Liver (tissue), 9 donors: Measurements from ENCODE around the gene F12. TPM values are rescaled to one million over a fixed set of nuclear protein-coding genes. Genes with fewer than 3 reads are reported as not detected.

Experiments
- DNase-seq: peaks from one replicate; pipeline ENCODE4 v3.0.0-alpha.2; 2017; ENCODE audit warnings: low spot score
- H3K27ac ChIP-seq, 2 donors: one replicate each; pipeline ENCODE4 v1.7.0; 2013; ENCODE audit warnings: inconsistent platforms in 2 of 2, low read length in 2 of 2, control low read depth in 1 of 2, low read depth in 1 of 2, mild to moderate bottlenecking in 1 of 2
- H3K27me3 ChIP-seq, 4 donors: one replicate each; pipeline versions ENCODE4 v1.6.1 to v1.7.0; 2013; ENCODE audit warnings: low read length in 3 of 4, inconsistent platforms in 1 of 4, mild to moderate bottlenecking in 1 of 4, moderate library complexity in 1 of 4; ENCODE audit not compliant: control insufficient read depth in 4 of 4, insufficient read depth in 4 of 4
- H3K36me3 ChIP-seq, 4 donors: one replicate each; pipeline versions ENCODE4 v1.6.1 to v1.7.0; 2013; ENCODE audit warnings: low read length in 3 of 4, mild to moderate bottlenecking in 3 of 4, low read depth in 1 of 4, moderate library complexity in 1 of 4; ENCODE audit not compliant: control insufficient read depth in 4 of 4, insufficient read depth in 3 of 4
- H3K4me1 ChIP-seq, 4 donors: one replicate each; pipeline versions ENCODE4 v1.6.1 to v1.7.0; 2013; ENCODE audit warnings: low read length in 3 of 4, mild to moderate bottlenecking in 3 of 4, moderate library complexity in 1 of 4; ENCODE audit not compliant: control insufficient read depth in 4 of 4, insufficient read depth in 4 of 4
- H3K4me3 ChIP-seq, 3 donors: one replicate each; pipeline versions ENCODE4 v1.6.1 to v1.7.0; 2013; ENCODE audit warnings: low read length in 3 of 3, control low read depth in 1 of 3, low read depth in 1 of 3, mild to moderate bottlenecking in 1 of 3
- H3K9ac ChIP-seq, 2 donors: one replicate each; pipeline ENCODE4 v1.7.0; 2013; ENCODE audit warnings: low read length in 2 of 2, mild to moderate bottlenecking in 2 of 2, moderate library complexity in 2 of 2, control low read depth in 1 of 2, low read depth in 1 of 2
- H3K9me3 ChIP-seq, 4 donors: one replicate each; pipeline versions ENCODE4 v1.6.1 to v1.7.0; 2013; ENCODE audit warnings: low read length in 3 of 4; ENCODE audit not compliant: control insufficient read depth in 4 of 4
- EGR1 ChIP-seq, 2 donors: IDR thresholded peaks; 2 replicates each; pipeline ENCODE4 v1.6.1; 2016 to 2018; ENCODE audit warnings: antibody characterized with exemption in 2 of 2, low read depth in 2 of 2
- FOXA1 ChIP-seq: IDR thresholded peaks from 2 replicates; pipeline ENCODE4 v1.6.1; 2016; ENCODE audit warnings: antibody characterized with exemption
- FOXA2 ChIP-seq: IDR thresholded peaks from 2 replicates; pipeline ENCODE4 v1.6.1; 2016; ENCODE audit warnings: antibody characterized with exemption
- GABPA ChIP-seq, 2 donors: IDR thresholded peaks in 1 of 2; conservative IDR thresholded peaks in 1 of 2; 2 replicates each; pipeline ENCODE4 v1.6.1; 2016; ENCODE audit warnings: antibody characterized with exemption in 2 of 2, mild to moderate bottlenecking in 1 of 2, moderate library complexity in 1 of 2
- HNF4A ChIP-seq, 2 donors: conservative IDR thresholded peaks; 2 replicates each; pipeline ENCODE4 v1.6.1; 2016; ENCODE audit warnings: antibody characterized with exemption in 2 of 2, mild to moderate bottlenecking in 2 of 2
- JUND ChIP-seq, 2 donors: IDR thresholded peaks; 2 replicates each; pipeline ENCODE4 v1.6.1; 2016; ENCODE audit warnings: antibody characterized with exemption in 2 of 2
- NR2F2 ChIP-seq: IDR thresholded peaks from 2 replicates; pipeline ENCODE4 v1.6.1; 2016; ENCODE audit warnings: antibody characterized with exemption
- RAD21 ChIP-seq, 2 donors: IDR thresholded peaks; 2 replicates each; pipeline ENCODE4 v1.6.1; 2016; ENCODE audit warnings: antibody characterized with exemption in 2 of 2, mild to moderate bottlenecking in 2 of 2
- RXRA ChIP-seq, 2 donors: IDR thresholded peaks; 2 replicates each; pipeline ENCODE4 v1.6.1; 2017 to 2018; ENCODE audit warnings: antibody characterized with exemption in 2 of 2, mild to moderate bottlenecking in 1 of 2
- SP1 ChIP-seq: IDR thresholded peaks from 2 replicates; pipeline ENCODE4 v1.6.1; 2018; ENCODE audit warnings: antibody characterized with exemption, mild to moderate bottlenecking
- TAF1 ChIP-seq: conservative IDR thresholded peaks from 2 replicates; pipeline ENCODE4 v1.6.1; 2016; ENCODE audit warnings: antibody characterized with exemption, mild to moderate bottlenecking
- YY1 ChIP-seq: IDR thresholded peaks from 2 replicates; pipeline ENCODE4 v1.6.1; 2016; ENCODE audit warnings: antibody characterized with exemption, mild to moderate bottlenecking
- WGBS: extraction: QIAGEN DNeasy Blood & Tissue Kit; methylation state at CpG from one replicate; pipeline ENCODE4 v1.1.7; 2013; 5-methylcytosine and 5-hydroxymethylcytosine counted together
- polyA plus RNA-seq, 2 donors: library from polyadenylated mRNA; stranded (reverse) in 1 of 2; unstranded in 1 of 2; fragments of 200-250 nt in 1 of 2; fragments of >200 nt in 1 of 2; fragmentation: Nextera tagmentation in 1 of 2; extraction: Ambion mirVana in 1 of 2; gene quantifications; one replicate each; pipeline versions ENCODE4 v1.2.1 to v1.2.3, GENCODE V29; 2013 to 2015
- total RNA-seq, 2 donors: library from RNA; depleted of rRNA; stranded (reverse); fragments of >200 nt; gene quantifications; one replicate each; pipeline ENCODE4 v1.2.3, GENCODE V29; 2014
- TF ChIP-seq, protein P1 (sequence below): fragments of 150-350 bp; IDR thresholded peaks from 2 replicates; pipeline ENCODE4 v1.5.1; 2017; ENCODE audit warnings: improper control_type of control experiment, low read depth, low read length; ENCODE audit not compliant: missing input control
- TF ChIP-seq, protein P2 (sequence below): IDR thresholded peaks from 2 replicates; pipeline ENCODE4 v1.6.1; 2016; ENCODE audit warnings: antibody characterized with exemption
- TF ChIP-seq, protein P3 (sequence below): IDR thresholded peaks from 2 replicates; pipeline ENCODE4 v1.6.1; 2016; ENCODE audit warnings: antibody characterized with exemption
- TF ChIP-seq, protein P4 (sequence below): IDR thresholded peaks from 2 replicates; pipeline ENCODE4 v1.6.1; 2016; ENCODE audit warnings: antibody characterized with exemption
- donor health status: healthy.
- donor health status: healthy.
- donor health status: healthy.
- donor health status: healthy.
- donor health status: healthy.

Gene F12
- total and polyA plus RNA-seq, 4 donors: 27.7 to 328 (median 275) TPM

DNA sequence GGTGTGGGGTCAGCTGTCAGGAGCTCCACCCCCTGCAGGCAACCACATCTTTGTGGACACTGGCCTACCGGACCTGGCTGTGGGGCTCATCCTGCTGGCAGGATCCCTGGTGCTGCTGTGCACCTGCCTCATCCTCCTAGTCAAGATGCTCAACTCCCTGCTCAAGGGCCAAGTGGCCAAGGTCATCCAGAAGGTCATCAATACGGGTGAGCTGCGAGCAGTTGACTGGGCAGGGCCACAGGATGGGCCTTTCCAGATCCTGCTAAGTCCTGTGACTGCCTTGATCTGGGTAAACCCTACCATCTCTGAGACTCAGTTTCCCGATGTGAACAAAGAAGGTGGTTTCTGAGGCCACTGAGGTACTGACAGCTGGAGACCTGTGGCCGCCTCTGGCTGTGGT is 15.4 kb downstream of the F12 start:
- no peak overlapping the region for H3K4me3 ChIP-seq
- H3K27ac ChIP-seq: no peak overlapping the region
- 82% methylated on average over 5 of the region's 5 CpGs for WGBS
- H3K9ac ChIP-seq: no peak overlapping the region
- H3K9me3 ChIP-seq: no peaks in the 10 kb centered on the region
- no peaks in the 10 kb centered on the region for H3K36me3 ChIP-seq
- H3K4me1 ChIP-seq: no peaks in the 10 kb centered on the region
- DNase-seq: no peak
- H3K27me3 ChIP-seq: no peaks in the 10 kb centered on the region
- TF ChIP-seq SP1 (no peak), FOXA2 (no peak), FOXA1 (no peak), TAF1 (no peak), EGR1 (IDR thresholded peaks at IDR 0.05; ENCODE audit: low read depth in 2 of 2) (no peak), JUND (IDR thresholded peaks at IDR 0.05) (no peak), RAD21 (IDR thresholded peaks at IDR 0.05) (no peak), HNF4A (conservative IDR thresholded peaks at IDR 0.05) (no peak), YY1 (no peak), NR2F2 (no peak), RXRA (IDR thresholded peaks at IDR 0.05) (no peak)
- TF ChIP-seq, protein P1, sequence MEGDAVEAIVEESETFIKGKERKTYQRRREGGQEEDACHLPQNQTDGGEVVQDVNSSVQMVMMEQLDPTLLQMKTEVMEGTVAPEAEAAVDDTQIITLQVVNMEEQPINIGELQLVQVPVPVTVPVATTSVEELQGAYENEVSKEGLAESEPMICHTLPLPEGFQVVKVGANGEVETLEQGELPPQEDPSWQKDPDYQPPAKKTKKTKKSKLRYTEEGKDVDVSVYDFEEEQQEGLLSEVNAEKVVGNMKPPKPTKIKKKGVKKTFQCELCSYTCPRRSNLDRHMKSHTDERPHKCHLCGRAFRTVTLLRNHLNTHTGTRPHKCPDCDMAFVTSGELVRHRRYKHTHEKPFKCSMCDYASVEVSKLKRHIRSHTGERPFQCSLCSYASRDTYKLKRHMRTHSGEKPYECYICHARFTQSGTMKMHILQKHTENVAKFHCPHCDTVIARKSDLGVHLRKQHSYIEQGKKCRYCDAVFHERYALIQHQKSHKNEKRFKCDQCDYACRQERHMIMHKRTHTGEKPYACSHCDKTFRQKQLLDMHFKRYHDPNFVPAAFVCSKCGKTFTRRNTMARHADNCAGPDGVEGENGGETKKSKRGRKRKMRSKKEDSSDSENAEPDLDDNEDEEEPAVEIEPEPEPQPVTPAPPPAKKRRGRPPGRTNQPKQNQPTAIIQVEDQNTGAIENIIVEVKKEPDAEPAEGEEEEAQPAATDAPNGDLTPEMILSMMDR: no peak
- TF ChIP-seq, protein P2, sequence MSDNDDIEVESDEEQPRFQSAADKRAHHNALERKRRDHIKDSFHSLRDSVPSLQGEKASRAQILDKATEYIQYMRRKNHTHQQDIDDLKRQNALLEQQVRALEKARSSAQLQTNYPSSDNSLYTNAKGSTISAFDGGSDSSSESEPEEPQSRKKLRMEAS: no peak
- TF ChIP-seq, protein P3, sequence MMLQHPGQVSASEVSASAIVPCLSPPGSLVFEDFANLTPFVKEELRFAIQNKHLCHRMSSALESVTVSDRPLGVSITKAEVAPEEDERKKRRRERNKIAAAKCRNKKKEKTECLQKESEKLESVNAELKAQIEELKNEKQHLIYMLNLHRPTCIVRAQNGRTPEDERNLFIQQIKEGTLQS: no peak
- TF ChIP-seq, protein P4, sequence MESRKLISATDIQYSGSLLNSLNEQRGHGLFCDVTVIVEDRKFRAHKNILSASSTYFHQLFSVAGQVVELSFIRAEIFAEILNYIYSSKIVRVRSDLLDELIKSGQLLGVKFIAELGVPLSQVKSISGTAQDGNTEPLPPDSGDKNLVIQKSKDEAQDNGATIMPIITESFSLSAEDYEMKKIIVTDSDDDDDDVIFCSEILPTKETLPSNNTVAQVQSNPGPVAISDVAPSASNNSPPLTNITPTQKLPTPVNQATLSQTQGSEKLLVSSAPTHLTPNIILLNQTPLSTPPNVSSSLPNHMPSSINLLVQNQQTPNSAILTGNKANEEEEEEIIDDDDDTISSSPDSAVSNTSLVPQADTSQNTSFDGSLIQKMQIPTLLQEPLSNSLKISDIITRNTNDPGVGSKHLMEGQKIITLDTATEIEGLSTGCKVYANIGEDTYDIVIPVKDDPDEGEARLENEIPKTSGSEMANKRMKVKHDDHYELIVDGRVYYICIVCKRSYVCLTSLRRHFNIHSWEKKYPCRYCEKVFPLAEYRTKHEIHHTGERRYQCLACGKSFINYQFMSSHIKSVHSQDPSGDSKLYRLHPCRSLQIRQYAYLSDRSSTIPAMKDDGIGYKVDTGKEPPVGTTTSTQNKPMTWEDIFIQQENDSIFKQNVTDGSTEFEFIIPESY: no peak

DNA sequence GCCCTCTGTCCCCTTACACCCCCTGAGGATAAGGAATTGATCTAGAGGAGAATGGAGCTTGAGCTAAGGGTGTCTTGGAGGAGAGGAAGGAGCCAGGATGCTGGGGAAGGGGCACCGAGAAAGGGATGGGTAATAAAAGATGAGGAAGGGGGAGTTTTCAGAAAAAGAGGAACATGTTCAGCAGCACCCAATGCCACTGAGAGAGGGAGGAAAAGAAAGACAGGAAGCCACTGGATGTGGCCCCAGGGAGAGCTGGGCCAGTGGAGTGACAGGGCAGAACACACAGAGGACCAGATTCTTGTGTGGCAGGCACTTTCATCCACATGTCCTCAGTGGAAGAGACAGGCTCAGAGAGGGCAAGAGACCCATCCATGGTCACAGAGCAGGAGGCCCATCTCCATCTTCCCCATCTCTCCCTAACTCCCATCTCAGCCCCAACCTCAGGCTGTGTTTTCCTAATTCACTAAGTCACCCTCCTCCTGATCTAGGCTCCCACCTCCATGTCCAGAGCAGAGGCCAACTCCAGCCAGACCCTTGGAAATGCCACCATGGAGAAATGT is 16.1 kb downstream of the F12 start:
- no peaks in the 10 kb centered on the region for H3K4me1 ChIP-seq
- TF ChIP-seq, protein P1: no peak
- TF ChIP-seq YY1 (no peak), GABPA (IDR thresholded peaks at IDR 0.05 in 1 of 2, conservative IDR thresholded peaks at IDR 0.05 in 1 of 2) (no peak), EGR1 (IDR thresholded peaks at IDR 0.05; ENCODE audit: low read depth in 2 of 2) (no peak), RXRA (IDR thresholded peaks at IDR 0.05) (no peak)
- TF ChIP-seq, protein P3: no peak
- TF ChIP-seq, protein P2: no peak
- no peak overlapping the region for H3K27ac ChIP-seq
- H3K36me3 ChIP-seq: no peaks in the 10 kb centered on the region
- no peaks in the 10 kb centered on the region for H3K9me3 ChIP-seq
- 81% methylated on average over 1 of the region's 1 CpG for WGBS
- H3K9ac ChIP-seq: no peak overlapping the region
- no peaks in the 10 kb centered on the region for H3K27me3 ChIP-seq
- DNase-seq: no peak
- H3K4me3 ChIP-seq: no peak overlapping the region
